Nephron progenitor cell (in vitro differentiated cells): ENCODE results near the gene AGPS.
"Not testable (repeated sequence)": the region's sequence is repeated elsewhere in the genome, so short reads cannot be mapped to it uniquely, and the experiment has no call there.

Experiments used
- DNase-seq: peaks from one replicate; pipeline ENCODE4 v3.0.0; 2021
- H3K27ac Mint-ChIP-seq: 2 replicates; pipeline ENCODE4 v1.8.0; 2021; ENCODE audit warnings: mild to moderate bottlenecking, moderate library complexity, mixed read lengths
- H3K27me3 Mint-ChIP-seq: 2 replicates; pipeline ENCODE4 v1.8.0; 2021; ENCODE audit warnings: mild to moderate bottlenecking, low read depth, mixed read lengths; ENCODE audit not compliant: poor library complexity
- H3K36me3 Mint-ChIP-seq: 2 replicates; pipeline ENCODE4 v1.8.0; 2021; ENCODE audit warnings: low read depth, mixed read lengths
- H3K4me1 Mint-ChIP-seq: 2 replicates; pipeline ENCODE4 v1.8.0; 2021; ENCODE audit warnings: mixed read lengths
- H3K4me3 Mint-ChIP-seq: 2 replicates; pipeline ENCODE4 v1.8.0; 2021; ENCODE audit warnings: mild to moderate bottlenecking, moderate library complexity, mixed read lengths
- H3K9me3 Mint-ChIP-seq: 2 replicates; pipeline ENCODE4 v1.8.0; 2021; ENCODE audit warnings: mild to moderate bottlenecking, moderate library complexity, mixed read lengths
- TF ChIP-seq, protein P1 (sequence below): fragments of 200-600 bp; sonication (generic); IDR thresholded peaks from 2 replicates; pipeline ENCODE4 v1.5.0; 2021; ENCODE audit warnings: antibody characterized with exemption

The AGPS gene

GRCh38 chr2:177404243-177404642 is 11.7 kb downstream of the AGPS start:
- DNase-seq = no peak
- Mint-ChIP-seq H3K27ac (no peak overlapping the region), H3K27me3 (no peaks in the 10 kb centered on the region), H3K4me3 (no peak overlapping the region), H3K36me3 (peaks cover 44% of the 10 kb centered on the region), H3K4me1 (no peaks in the 10 kb centered on the region), H3K9me3 (peaks cover 18% of the 10 kb centered on the region)
- TF ChIP-seq, protein P1, sequence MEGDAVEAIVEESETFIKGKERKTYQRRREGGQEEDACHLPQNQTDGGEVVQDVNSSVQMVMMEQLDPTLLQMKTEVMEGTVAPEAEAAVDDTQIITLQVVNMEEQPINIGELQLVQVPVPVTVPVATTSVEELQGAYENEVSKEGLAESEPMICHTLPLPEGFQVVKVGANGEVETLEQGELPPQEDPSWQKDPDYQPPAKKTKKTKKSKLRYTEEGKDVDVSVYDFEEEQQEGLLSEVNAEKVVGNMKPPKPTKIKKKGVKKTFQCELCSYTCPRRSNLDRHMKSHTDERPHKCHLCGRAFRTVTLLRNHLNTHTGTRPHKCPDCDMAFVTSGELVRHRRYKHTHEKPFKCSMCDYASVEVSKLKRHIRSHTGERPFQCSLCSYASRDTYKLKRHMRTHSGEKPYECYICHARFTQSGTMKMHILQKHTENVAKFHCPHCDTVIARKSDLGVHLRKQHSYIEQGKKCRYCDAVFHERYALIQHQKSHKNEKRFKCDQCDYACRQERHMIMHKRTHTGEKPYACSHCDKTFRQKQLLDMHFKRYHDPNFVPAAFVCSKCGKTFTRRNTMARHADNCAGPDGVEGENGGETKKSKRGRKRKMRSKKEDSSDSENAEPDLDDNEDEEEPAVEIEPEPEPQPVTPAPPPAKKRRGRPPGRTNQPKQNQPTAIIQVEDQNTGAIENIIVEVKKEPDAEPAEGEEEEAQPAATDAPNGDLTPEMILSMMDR = no peak

DNA sequence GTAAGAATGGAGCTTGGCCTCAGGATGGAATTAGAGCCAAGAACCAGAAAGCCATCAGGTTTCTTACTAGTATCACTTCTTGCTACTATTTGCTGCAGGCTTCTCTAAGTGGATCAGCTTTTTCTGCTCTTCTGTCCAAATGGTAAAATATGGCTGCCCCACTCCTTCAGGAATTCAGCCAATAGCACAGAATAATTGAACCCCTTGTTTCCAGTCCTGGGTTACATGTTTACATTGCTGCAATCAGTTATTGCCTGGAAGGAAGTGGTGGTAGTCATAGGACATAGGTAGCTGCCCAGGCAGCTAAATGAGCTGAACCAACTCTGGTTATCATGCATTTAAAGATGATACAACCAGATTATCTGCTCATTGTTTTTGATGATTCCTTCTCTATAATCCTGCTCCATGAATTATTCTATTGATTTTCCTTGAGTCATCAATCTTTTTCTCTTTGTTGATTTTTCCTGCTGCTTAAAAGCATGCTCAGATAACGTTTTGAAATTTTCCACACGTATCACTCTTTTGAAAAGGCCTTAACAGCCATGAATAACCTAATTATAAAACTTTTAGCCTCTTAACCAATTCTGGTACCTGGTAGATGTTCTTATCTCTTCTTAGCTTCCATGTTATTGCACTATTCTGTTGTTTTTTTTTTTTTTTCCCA is 12.6 kb downstream of the AGPS start:
- H3K27me3 Mint-ChIP-seq = no peaks in the 10 kb centered on the region
- no peak overlapping the region for H3K27ac Mint-ChIP-seq
- no peak overlapping the region for H3K4me3 Mint-ChIP-seq
- H3K36me3 Mint-ChIP-seq = peaks cover 50% of the 10 kb centered on the region
- TF ChIP-seq, protein P1 = no peak
- DNase-seq = no peak
- H3K9me3 Mint-ChIP-seq = peaks cover 23% of the 10 kb centered on the region
- no peaks in the 10 kb centered on the region for H3K4me1 Mint-ChIP-seq

DNA sequence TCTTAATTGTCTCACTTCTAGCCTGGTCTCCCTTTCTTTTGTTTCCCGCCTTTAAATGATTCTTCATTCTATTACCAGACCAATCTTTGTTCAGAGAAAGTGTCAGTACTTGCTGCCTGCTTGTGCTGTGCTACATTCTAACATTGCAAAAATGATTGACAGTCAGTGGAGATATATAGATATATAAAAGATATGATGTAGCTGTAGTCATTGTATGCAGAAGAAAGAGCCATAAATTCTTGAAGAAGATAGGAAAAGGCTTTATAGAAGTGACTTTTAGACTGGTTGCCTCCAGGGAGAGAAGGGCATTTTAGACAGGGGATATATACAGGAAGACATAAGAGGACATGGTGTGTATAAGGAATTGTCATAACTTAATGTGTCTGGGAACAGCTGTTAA is 13.6 kb downstream of the AGPS start:
- TF ChIP-seq, protein P1 = no peak
- H3K4me1 Mint-ChIP-seq = no peaks in the 10 kb centered on the region

GRCh38 chr2:177407031-177407430 is 14.5 kb downstream of the AGPS start:
- no peaks in the 10 kb centered on the region for H3K27me3 Mint-ChIP-seq
- no peaks in the 10 kb centered on the region for H3K4me1 Mint-ChIP-seq
- no peak for DNase-seq
- TF ChIP-seq, protein P1 = no peak
- H3K4me3 Mint-ChIP-seq = no peak overlapping the region
- peaks cover 33% of the 10 kb centered on the region for H3K9me3 Mint-ChIP-seq
- H3K36me3 Mint-ChIP-seq = peaks cover 60% of the 10 kb centered on the region
- H3K27ac Mint-ChIP-seq = no peak overlapping the region

More for the DNA sequence above, 13.6 kb downstream of the AGPS start:
- Mint-ChIP-seq H3K4me3 (no peak overlapping the region), H3K27ac (no peak overlapping the region), H3K27me3 (no peaks in the 10 kb centered on the region), H3K36me3 (peaks cover 52% of the 10 kb centered on the region), H3K9me3 (peaks cover 26% of the 10 kb centered on the region)
- no peak for DNase-seq

GRCh38 chr2:177410629-177411028 is 18.1 kb downstream of the AGPS start:
- Mint-ChIP-seq H3K36me3 (peaks cover 56% of the 10 kb centered on the region), H3K9me3 (peaks cover 33% of the 10 kb centered on the region)
- not testable (repeated sequence) for DNase-seq, H3K4me1 Mint-ChIP-seq, H3K27me3 Mint-ChIP-seq, H3K4me3 Mint-ChIP-seq, H3K27ac Mint-ChIP-seq

- peaks cover 30% of the 10 kb centered on the region for H3K36me3 Mint-ChIP-seq
- no peak for DNase-seq
- TF ChIP-seq, protein P1 = no peak
- no peak overlapping the region for H3K27ac Mint-ChIP-seq
- H3K4me3 Mint-ChIP-seq = no peak overlapping the region
- no peaks in the 10 kb centered on the region for H3K27me3 Mint-ChIP-seq
- peaks cover under 1% of the 10 kb centered on the region for H3K4me1 Mint-ChIP-seq
- peaks cover 20% of the 10 kb centered on the region for H3K9me3 Mint-ChIP-seq
Measured at GRCh38 chr2:177413703-177414102, 21.1 kb downstream of the AGPS start.
